CD4-positive, alpha-beta T cell treated with Interleukin-12 subunit alpha and Interleukin-12 subunit beta, for 1 hour (primary cell): ENCODE results near the gene SLC26A11.
"Not testable (repeated sequence)": the region's sequence is repeated elsewhere in the genome, so short reads cannot be mapped to it uniquely, and the experiment has no call there.

ENCODE experiments used
- DNase-seq: peaks from one replicate; pipeline ENCODE4 v3.0.0-alpha.2; 2020

Gene SLC26A11

GRCh38 chr17:80245566-80246265 lies 25.5 kb downstream of the SLC26A11 start:
- no peak for DNase-seq

GRCh38 chr17:80246266-80246681 lies 26.0 kb downstream of the SLC26A11 start:
- no peak for DNase-seq

DNA sequence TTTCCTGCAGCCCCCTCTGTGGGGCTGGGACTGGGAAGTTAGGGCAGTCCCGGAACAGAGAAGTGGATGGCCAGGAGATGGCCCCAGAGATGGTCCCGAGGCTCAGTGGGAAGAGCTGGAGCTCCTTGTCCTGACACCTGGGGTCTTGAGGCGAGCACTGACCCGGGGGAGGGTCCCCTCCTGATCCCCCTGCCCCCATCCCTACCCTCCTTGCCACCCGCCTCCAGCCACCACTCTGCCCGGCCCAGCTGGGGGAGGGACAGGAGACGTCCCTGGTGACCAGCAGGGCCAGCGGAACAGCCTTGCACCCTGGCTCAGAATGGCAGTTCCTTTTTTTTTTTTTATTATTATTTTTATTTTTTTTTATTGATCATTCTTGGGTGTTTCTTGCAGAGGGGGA lies 26.5 kb downstream of the SLC26A11 start:
- DNase-seq: no peak

- DNase-seq: no peak
Observed at GRCh38 chr17:80247561-80247960, 27.3 kb downstream of the SLC26A11 start.

GRCh38 chr17:80248001-80248893 lies 28.0 kb downstream of the SLC26A11 start:
- no peak for DNase-seq

GRCh38 chr17:80248894-80249710 lies 28.9 kb downstream of the SLC26A11 start:
- DNase-seq: no peak

DNA sequence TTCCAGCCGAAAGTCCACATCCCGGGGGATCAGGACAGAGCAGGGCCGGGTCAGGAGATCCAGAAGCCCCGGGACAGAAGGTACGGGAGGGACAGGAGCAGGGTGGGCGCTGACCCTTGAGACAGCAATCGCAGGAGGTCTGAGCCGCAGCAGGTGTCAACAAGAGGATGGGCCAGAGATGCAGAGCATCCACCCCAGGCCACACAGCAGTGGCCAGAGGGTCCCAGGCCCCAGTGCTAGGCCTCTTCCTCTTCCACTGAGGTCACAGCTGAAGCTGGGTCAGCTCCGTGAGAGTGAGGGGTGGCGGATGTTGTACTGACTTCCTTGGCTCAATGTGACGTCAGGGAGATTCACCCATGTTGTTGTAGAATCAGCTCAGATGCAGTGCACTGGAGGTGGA lies 31.7 kb downstream of the SLC26A11 start:
- no peak for DNase-seq

DNA sequence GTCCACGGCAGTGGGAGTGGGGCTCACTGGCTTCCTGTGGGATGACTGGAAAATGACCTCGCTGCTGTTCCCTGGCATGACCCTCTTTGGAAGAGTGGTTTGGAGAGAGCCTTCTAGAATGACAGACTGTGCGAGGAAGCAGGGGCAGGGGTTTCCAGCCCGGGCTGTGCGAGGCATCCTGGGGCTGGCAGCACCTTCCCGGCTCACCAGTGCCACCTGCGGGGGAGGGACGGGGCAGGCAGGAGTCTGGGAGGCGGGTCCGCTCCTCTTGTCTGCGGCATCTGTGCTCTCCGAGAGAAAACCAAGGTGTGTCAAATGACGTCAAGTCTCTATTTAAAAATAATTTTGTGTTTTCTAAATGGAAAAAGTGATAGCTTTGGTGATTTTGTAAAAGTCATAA lies 32.6 kb downstream of the SLC26A11 start:
- DNase-seq: peak; percentile 87

- no peak for DNase-seq
Observed at GRCh38 chr17:80253631-80254395, 33.6 kb downstream of the SLC26A11 start.

DNA sequence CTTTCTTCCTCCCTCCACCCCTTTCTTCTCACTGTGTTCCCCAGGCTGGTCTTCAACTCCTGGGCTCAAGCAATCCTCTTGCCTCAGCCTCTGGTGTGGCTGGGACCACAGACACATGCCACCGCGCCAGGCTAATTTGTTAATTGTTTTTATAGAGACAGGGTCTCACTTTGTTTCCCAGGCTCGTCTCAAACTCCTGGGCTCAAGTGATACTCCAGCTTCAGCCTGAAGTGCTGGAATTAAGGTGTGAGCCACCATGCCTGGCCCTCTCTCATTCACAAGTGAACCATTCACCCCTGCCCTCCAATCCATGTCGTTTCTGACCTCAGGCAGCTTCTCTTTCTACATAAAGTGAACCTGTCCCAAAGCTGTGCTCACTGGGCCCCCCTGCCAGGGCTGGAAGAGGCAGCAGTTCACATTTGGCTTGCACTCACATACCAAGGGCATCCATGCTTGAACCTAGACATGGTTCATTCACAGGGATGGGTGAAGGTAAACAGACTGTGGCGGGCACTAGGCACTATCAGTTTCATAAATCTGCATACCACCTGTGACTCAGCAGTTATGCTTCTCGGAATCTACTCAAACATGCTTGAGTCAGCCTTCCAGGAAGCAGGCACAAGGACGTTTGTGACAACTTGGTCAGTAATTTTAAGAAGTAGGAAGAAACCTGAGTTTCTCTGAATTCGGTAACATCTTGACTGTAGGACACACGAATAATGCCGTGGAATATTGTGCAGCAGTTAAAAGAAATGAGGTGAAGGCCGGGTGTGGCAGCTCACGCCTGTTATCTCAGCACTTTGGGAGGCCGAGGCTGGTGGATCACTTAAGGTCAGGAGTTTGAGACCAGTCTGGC lies 34.4 kb downstream of the SLC26A11 start:
- DNase-seq: peak; percentile 71

- no peak for DNase-seq
Observed at GRCh38 chr17:80256034-80256350, 35.8 kb downstream of the SLC26A11 start.

DNA sequence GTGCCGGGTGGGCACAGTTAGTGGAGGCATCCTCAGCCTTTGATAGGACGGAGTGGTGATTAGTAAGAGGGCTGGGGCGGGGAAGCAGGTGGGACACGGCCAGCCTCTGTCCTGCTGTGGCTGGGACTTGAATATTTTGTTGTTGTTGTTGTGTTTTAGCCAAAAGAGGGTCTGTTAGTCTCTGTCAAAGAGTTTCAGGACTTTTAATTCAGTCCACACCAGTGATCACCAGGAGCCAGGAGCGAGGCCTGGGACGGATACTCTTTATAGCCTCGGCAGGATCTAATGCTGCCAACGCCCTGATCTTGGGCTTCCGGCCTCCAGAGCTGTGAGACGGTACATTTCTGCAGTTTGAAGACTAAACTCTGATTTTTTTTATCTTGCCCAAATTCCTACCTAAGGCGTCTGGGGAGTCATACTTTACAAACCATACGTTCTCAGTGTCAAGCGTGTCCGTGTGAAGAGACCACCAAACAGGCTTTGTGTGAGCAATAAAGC lies 37.5 kb downstream of the SLC26A11 start:
- no peak for DNase-seq

- DNase-seq: not testable (repeated sequence)
Observed at GRCh38 chr17:80258296-80258695, 38.1 kb downstream of the SLC26A11 start.

GRCh38 chr17:80259457-80260068 lies 39.3 kb downstream of the SLC26A11 start:
- no peak for DNase-seq

- peak; percentile 85 for DNase-seq
Observed at GRCh38 chr17:80260069-80260535, 39.9 kb downstream of the SLC26A11 start.

DNA sequence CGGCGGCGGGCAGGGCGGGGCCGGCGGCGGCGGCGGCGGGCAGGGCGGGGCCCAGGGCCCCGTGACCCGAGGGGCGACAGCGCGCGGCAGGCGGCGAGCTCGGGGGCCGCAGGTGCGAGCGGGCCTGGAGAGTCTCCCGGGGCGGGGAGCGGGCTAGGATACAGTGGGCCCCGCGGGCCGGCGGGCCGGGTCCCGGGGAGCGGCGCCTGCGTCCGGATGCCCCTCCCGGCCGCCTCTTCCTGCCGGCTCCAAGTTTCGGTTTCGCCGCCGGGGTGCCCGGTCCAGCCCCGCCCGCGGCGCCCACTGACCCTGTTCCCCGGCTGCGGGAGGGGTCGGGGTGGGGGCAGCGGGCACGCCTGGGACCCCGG lies 40.5 kb downstream of the SLC26A11 start, which contains the start of gene RNF213:
Gene RNF213 (plus strand): TSS at position 62 of the 368 bp plus-strand sequence. CDS start 2,830 bp downstream, outside the sequence.
- DNase-seq: peak; percentile 65

DNA sequence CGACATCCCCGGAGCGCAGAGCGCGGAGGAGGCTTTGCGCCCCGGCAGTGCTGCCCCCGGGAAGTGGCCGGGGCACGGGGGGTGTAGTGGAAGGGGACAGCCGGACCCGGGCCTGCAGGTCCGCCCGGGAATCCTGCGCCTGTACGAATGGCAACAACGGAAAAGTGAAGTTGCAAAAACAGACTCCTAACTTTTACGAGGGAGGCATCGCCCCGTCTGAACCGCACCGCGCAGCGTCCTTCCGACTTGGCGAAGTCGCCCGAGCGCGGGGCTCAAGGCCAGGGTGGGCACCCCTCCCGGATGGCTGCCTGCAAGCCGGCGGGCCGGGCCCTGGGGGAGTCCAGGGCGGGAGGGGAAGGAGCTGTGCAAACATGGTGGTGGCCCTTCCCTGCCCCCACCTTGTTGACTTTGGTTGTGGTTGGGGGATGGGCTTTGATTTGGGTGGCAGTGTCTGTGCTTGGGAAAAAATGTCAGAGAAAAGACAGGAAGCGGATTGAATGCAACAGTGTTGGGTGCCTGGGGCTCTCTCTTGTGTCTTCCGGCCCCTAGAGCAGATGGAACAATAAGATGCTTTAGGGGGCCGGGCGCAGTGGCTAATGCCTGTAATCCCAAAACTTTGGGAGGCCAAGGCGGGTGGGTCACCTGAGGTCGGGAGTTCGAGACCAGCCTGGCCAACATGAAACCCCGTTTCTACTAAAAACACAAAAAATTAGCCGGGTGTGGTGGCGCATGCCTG lies 41.1 kb downstream of the SLC26A11 start:
- peak; percentile 83 for DNase-seq

GRCh38 chr17:80261895-80262279 lies 41.7 kb downstream of the SLC26A11 start:
- no peak for DNase-seq

- DNase-seq: no peak
Observed at GRCh38 chr17:80262291-80262690, 42.1 kb downstream of the SLC26A11 start.

DNA sequence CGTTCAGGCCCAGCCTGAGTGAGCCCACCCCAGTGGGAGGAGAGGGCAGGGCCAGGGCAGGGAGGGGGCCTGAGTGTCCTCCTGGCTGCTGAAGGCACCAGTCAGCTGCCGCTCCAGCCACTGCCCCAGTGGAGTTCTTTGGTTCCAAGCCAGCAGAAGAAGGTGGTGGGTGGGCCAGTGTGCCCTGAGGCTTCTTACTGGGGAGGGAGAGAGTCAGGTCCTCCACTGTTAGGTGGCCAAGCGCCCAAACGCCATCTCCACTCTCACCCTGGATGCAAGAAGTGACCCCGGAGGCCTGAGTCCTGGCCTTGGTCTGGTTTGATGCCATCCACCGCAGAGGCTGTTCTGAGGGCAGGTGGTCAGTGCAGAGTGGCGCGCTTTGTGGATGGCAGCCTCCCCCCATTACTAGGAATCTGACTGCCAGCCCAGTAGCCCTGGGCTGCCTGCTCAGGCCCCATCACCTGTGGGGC lies 42.6 kb downstream of the SLC26A11 start:
- no peak for DNase-seq
